Fibroblast of lung (primary cell): ENCODE measurements around the gene MKNK1. TPM values are rescaled to one million over a fixed set of nuclear protein-coding genes. Genes with fewer than 3 reads are reported as not detected.
A peak's percentile ranks its signal among the peaks of the same experiment; 100 is the strongest.

Experiments used
- DNase-seq, 2 donors: peaks; one replicate each; pipeline versions ENCODE4 v3.0.0 to v3.0.0-alpha.2; 2010; ENCODE audit warnings: low read depth in 2 of 2
- H2AFZ ChIP-seq: 2 replicates; pipeline ENCODE4 v1.5.1; 2012; ENCODE audit warnings: low read length, control low read depth, inconsistent platforms
- H3K27ac ChIP-seq: 2 replicates; pipeline ENCODE4 v1.5.1; 2011; ENCODE audit warnings: low read length, control low read depth; ENCODE audit not compliant: insufficient read depth
- H3K27me3 ChIP-seq: 2 replicates; pipeline ENCODE4 v1.5.1; 2011; ENCODE audit warnings: mild to moderate bottlenecking, low read length; ENCODE audit not compliant: control insufficient read depth, insufficient read depth
- H3K36me3 ChIP-seq: 2 replicates; pipeline ENCODE4 v1.5.1; 2011; ENCODE audit warnings: low read length; ENCODE audit not compliant: control insufficient read depth, insufficient read depth
- H3K4me1 ChIP-seq: 2 replicates; pipeline ENCODE4 v1.5.1; 2011; ENCODE audit warnings: low read length; ENCODE audit not compliant: control insufficient read depth, insufficient read depth; ENCODE audit errors: extremely low read depth
- H3K4me2 ChIP-seq: 2 replicates; pipeline ENCODE4 v1.5.1; 2011; ENCODE audit warnings: low read length, control low read depth; ENCODE audit not compliant: insufficient read depth; ENCODE audit errors: extremely low read depth
- H3K4me3 ChIP-seq, 4 experiments: fragments of 200-600 bp in 1 of 4; sonication (generic) in 1 of 4; replicated peaks in 1 of 4; 2 replicates each; pipeline ENCODE4 v1.5.1; 2011 to 2016; ENCODE audit warnings: low read length in 4 of 4, low read depth in 3 of 4, mild to moderate bottlenecking in 3 of 4, control low read depth in 2 of 4, inconsistent platforms in 1 of 4, mixed read lengths in 1 of 4; ENCODE audit not compliant: insufficient read depth in 1 of 4; ENCODE audit errors: control extremely low read depth in 1 of 4
- H3K79me2 ChIP-seq: 2 replicates; pipeline ENCODE4 v1.5.1; 2012; ENCODE audit warnings: mild to moderate bottlenecking, low read length, inconsistent platforms; ENCODE audit not compliant: control insufficient read depth, insufficient read depth
- H3K9ac ChIP-seq: 2 replicates; pipeline ENCODE4 v1.5.1; 2011; ENCODE audit warnings: mild to moderate bottlenecking, low read length, control low read depth; ENCODE audit not compliant: insufficient read depth
- H3K9me3 ChIP-seq: 2 replicates; pipeline ENCODE4 v1.5.1; 2012; ENCODE audit warnings: low read depth, low read length; ENCODE audit not compliant: control insufficient read depth, insufficient read depth
- H4K20me1 ChIP-seq: 2 replicates; pipeline ENCODE4 v1.5.1; 2011; ENCODE audit warnings: low read length; ENCODE audit not compliant: control insufficient read depth, insufficient read depth; ENCODE audit errors: extremely low read depth
- CTCF ChIP-seq, 2 donors: IDR thresholded peaks in 1 of 2; conservative IDR thresholded peaks in 1 of 2; 1 replicate in 1 of 2; 2 replicates in 1 of 2; pipeline ENCODE4 v1.5.1; 2011 to 2012; ENCODE audit warnings: low read length in 2 of 2, control low read depth in 1 of 2, inconsistent platforms in 1 of 2, low read depth in 1 of 2, mild to moderate bottlenecking in 1 of 2
- EZH2 ChIP-seq: IDR thresholded peaks from 2 replicates; pipeline ENCODE4 v1.5.1; 2012; ENCODE audit warnings: low read length, control low read depth, mild to moderate bottlenecking; ENCODE audit errors: missing control alignments
- polyA plus RNA-seq, 2 donors: library from polyadenylated mRNA; depleted of rRNA in 1 of 2; stranded (reverse) in 1 of 2; unstranded in 1 of 2; fragments of >200 nt; gene quantifications; 2 replicates each; pipeline ENCODE4 v1.2.1, GENCODE V29; 2011 to 2012; ENCODE audit warnings: missing spikeins in 1 of 2
- total RNA-seq: library from RNA; depleted of rRNA; stranded (reverse); fragments of >200 nt; gene quantifications from 2 replicates; pipeline ENCODE4 v1.2.1, GENCODE V29; 2014

The MKNK1 gene
- total and polyA plus RNA-seq, 2 donors (not counting 1 experiment from before 2014, with no cell fraction given), result 22.3 to 33.1 TPM

GRCh38 chr1:46539972-46540371 lies 64.1 kb downstream of the MKNK1 start:
- no peak overlapping the region for H2AFZ ChIP-seq
- peaks cover 24% of the 10 kb centered on the region for H3K27me3 ChIP-seq
- H3K9me3 ChIP-seq, result no peaks in the 10 kb centered on the region

GRCh38 chr1:46538147-46538546 lies 65.9 kb downstream of the MKNK1 start:
- Histone ChIP-seq H3K4me3 (no peak overlapping the region), H3K4me2 (no peak overlapping the region), H4K20me1 (no peaks in the 10 kb centered on the region), H3K4me1 (no peaks in the 10 kb centered on the region), H3K36me3 (no peaks in the 10 kb centered on the region), H3K9ac (no peak overlapping the region), H3K27me3 (peaks cover 14% of the 10 kb centered on the region), H2AFZ (no peak overlapping the region), H3K27ac (no peak overlapping the region), H3K9me3 (no peaks in the 10 kb centered on the region), H3K79me2 (no peaks in the 10 kb centered on the region)
- no peak for DNase-seq
- TF ChIP-seq CTCF (conservative IDR thresholded peaks at IDR 0.05 in 1 of 2, IDR thresholded peaks at IDR 0.05 in 1 of 2; ENCODE audit: low read depth in 1 of 2, low read length in 2 of 2), result no peak
- no peak for TF ChIP-seq EZH2

More at GRCh38 chr1:46539972-46540371, 64.1 kb downstream of the MKNK1 start:
- H3K79me2 ChIP-seq, result no peaks in the 10 kb centered on the region
- H3K36me3 ChIP-seq, result no peaks in the 10 kb centered on the region
- no peak overlapping the region for H3K9ac ChIP-seq
- no peak overlapping the region for H3K4me3 ChIP-seq
- no peaks in the 10 kb centered on the region for H4K20me1 ChIP-seq
- no peak overlapping the region for H3K4me2 ChIP-seq
- peak; percentile 52 to 83 for DNase-seq
- no peak for TF ChIP-seq CTCF (conservative IDR thresholded peaks at IDR 0.05 in 1 of 2, IDR thresholded peaks at IDR 0.05 in 1 of 2; ENCODE audit: low read depth in 1 of 2, low read length in 2 of 2)
- no peak for TF ChIP-seq EZH2
- H3K4me1 ChIP-seq, result no peaks in the 10 kb centered on the region
- no peak overlapping the region for H3K27ac ChIP-seq

- Histone ChIP-seq H3K27ac (no peak overlapping the region), H3K27me3 (peaks cover 11% of the 10 kb centered on the region), H3K9ac (no peak overlapping the region), H3K4me3 (no peak overlapping the region), H2AFZ (no peak overlapping the region), H3K9me3 (no peaks in the 10 kb centered on the region), H3K4me1 (no peaks in the 10 kb centered on the region), H3K79me2 (no peaks in the 10 kb centered on the region), H3K36me3 (no peaks in the 10 kb centered on the region), H3K4me2 (no peak overlapping the region), H4K20me1 (no peaks in the 10 kb centered on the region)
- DNase-seq, result no peak
- no peak for TF ChIP-seq CTCF (conservative IDR thresholded peaks at IDR 0.05 in 1 of 2, IDR thresholded peaks at IDR 0.05 in 1 of 2; ENCODE audit: low read depth in 1 of 2, low read length in 2 of 2)
- no peak for TF ChIP-seq EZH2
Observed at GRCh38 chr1:46537651-46538050, 66.4 kb downstream of the MKNK1 start.
